ENCODE measurements around the gene CHST3.

GRCh38 chr10:71918992-71919391, 45.2 kb upstream of the CHST3 start:
- TF ChIP-seq CTCF (conservative IDR thresholded peaks at IDR 0.05) = no peak
- TF ChIP-seq ZFX (IDR thresholded peaks at IDR 0.05) = no peak

Measured in C4-2B (cell line).